Karpas-422 (cell line): ENCODE measurements around the gene ZDHHC7. TPM values are rescaled to one million over a fixed set of nuclear protein-coding genes. Genes with fewer than 3 reads are reported as not detected.
A peak's percentile ranks its signal among the peaks of the same experiment; 100 is the strongest.

Source experiments
- DNase-seq: peaks from one replicate; pipeline ENCODE4 v3.0.0-alpha.2; 2015
- H2AFZ ChIP-seq: fragments of 200-600 bp; sonication (generic); 2 replicates; pipeline ENCODE4 v1.6.1; 2014; ENCODE audit warnings: antibody characterized with exemption, low read length, mixed read lengths
- H3K27ac ChIP-seq: fragments of 200-600 bp; sonication (generic); 2 replicates; pipeline ENCODE4 v1.5.1; 2014; ENCODE audit warnings: mild to moderate bottlenecking, low read length, moderate library complexity
- H3K27me3 ChIP-seq: fragments of 200-600 bp; sonication (generic); 2 replicates; pipeline ENCODE4 v1.6.1; 2014; ENCODE audit warnings: low read length, mixed read lengths
- H3K36me3 ChIP-seq: fragments of 200-600 bp; sonication (generic); 2 replicates; pipeline ENCODE4 v1.6.1; 2014; ENCODE audit warnings: low read length, mixed read lengths; ENCODE audit not compliant: insufficient read depth
- H3K4me1 ChIP-seq: fragments of 200-600 bp; sonication (generic); 2 replicates; pipeline ENCODE4 v1.6.1; 2014; ENCODE audit warnings: mild to moderate bottlenecking, low read length, mixed read lengths
- H3K4me2 ChIP-seq: fragments of 200-600 bp; sonication (generic); 2 replicates; pipeline ENCODE4 v1.6.1; 2014; ENCODE audit warnings: low read length, low read depth, mild to moderate bottlenecking; ENCODE audit not compliant: poor library complexity, severe bottlenecking
- H3K4me3 ChIP-seq: fragments of 200-600 bp; sonication (generic); 2 replicates; pipeline ENCODE4 v1.5.1; 2014; ENCODE audit warnings: mild to moderate bottlenecking, antibody characterized with exemption, low read length, mixed read lengths
- H3K79me2 ChIP-seq: fragments of 200-600 bp; sonication (generic); 2 replicates; pipeline ENCODE4 v1.6.1; 2014; ENCODE audit warnings: mild to moderate bottlenecking, low read length, mixed read lengths
- H3K9ac ChIP-seq: fragments of 200-600 bp; sonication (generic); 2 replicates; pipeline ENCODE4 v1.6.0; 2014; ENCODE audit warnings: low read length
- H3K9me2 ChIP-seq: fragments of 200-600 bp; sonication (generic), shearing (Covaris generic); replicated peaks from 2 replicates; pipeline ENCODE4 v1.6.0; 2014; ENCODE audit warnings: mild to moderate bottlenecking, low read length, moderate library complexity; ENCODE audit not compliant: insufficient read depth
- H3K9me3 ChIP-seq: fragments of 300-700, 200-600 bp; sonication (generic); 2 replicates; pipeline ENCODE4 v1.6.1; 2014; ENCODE audit warnings: low read length, mixed read lengths
- H4K20me1 ChIP-seq: fragments of 200-600 bp; sonication (generic); 2 replicates; pipeline ENCODE4 v1.6.1; 2014; ENCODE audit warnings: mild to moderate bottlenecking, antibody characterized with exemption, low read length, low read depth; ENCODE audit not compliant: insufficient read depth
- total RNA-seq: library from RNA; depleted of rRNA; stranded (reverse); fragments of >200 nt; shearing (Covaris generic); gene quantifications from 2 replicates; pipeline ENCODE4 v1.2.3, GENCODE V29; 2014; ENCODE audit warnings: low replicate concordance

The ZDHHC7 gene
- total RNA-seq, 1 experiment from 2014 or later = 22.5 TPM

GRCh38 chr16:84957192-84957591, 54.1 kb downstream of the ZDHHC7 start:
- H3K9ac ChIP-seq = no peak overlapping the region
- no peaks in the 10 kb centered on the region for H3K36me3 ChIP-seq
- H4K20me1 ChIP-seq = no peaks in the 10 kb centered on the region
- H3K79me2 ChIP-seq = no peaks in the 10 kb centered on the region
- H3K4me3 ChIP-seq = no peak overlapping the region
- no peaks in the 10 kb centered on the region for H3K9me2 ChIP-seq
- H3K27me3 ChIP-seq = no peaks in the 10 kb centered on the region
- no peaks in the 10 kb centered on the region for H3K4me1 ChIP-seq
- no peaks in the 10 kb centered on the region for H3K9me3 ChIP-seq
- DNase-seq = no peak
- H3K27ac ChIP-seq = no peak overlapping the region
- no peak overlapping the region for H3K4me2 ChIP-seq
- no peak overlapping the region for H2AFZ ChIP-seq

- no peak for DNase-seq
- H3K9ac ChIP-seq = no peak overlapping the region
- no peaks in the 10 kb centered on the region for H3K9me2 ChIP-seq
- H2AFZ ChIP-seq = no peak overlapping the region
- H4K20me1 ChIP-seq = peaks cover 3% of the 10 kb centered on the region; the same call in 1 of the 2 replicates
- no peaks in the 10 kb centered on the region for H3K9me3 ChIP-seq
- no peak overlapping the region for H3K4me3 ChIP-seq
- H3K27ac ChIP-seq = no peak overlapping the region
- H3K4me1 ChIP-seq = no peaks in the 10 kb centered on the region
- no peak overlapping the region for H3K4me2 ChIP-seq
- H3K27me3 ChIP-seq = no peaks in the 10 kb centered on the region
- H3K36me3 ChIP-seq = no peaks in the 10 kb centered on the region
- no peaks in the 10 kb centered on the region for H3K79me2 ChIP-seq
Observed at GRCh38 chr16:84955427-84955826, 55.9 kb downstream of the ZDHHC7 start.

GRCh38 chr16:84953190-84953746, 58.1 kb downstream of the ZDHHC7 start:
- H3K9ac ChIP-seq = no peak overlapping the region
- H3K27me3 ChIP-seq = no peaks in the 10 kb centered on the region
- no peaks in the 10 kb centered on the region for H3K9me3 ChIP-seq
- no peak overlapping the region for H3K4me3 ChIP-seq
- H3K27ac ChIP-seq = no peak overlapping the region
- no peaks in the 10 kb centered on the region for H3K4me1 ChIP-seq
- no peak overlapping the region for H3K4me2 ChIP-seq
- no peak for DNase-seq
- H4K20me1 ChIP-seq = peaks cover 3% of the 10 kb centered on the region; the same call in 1 of the 2 replicates
- H3K36me3 ChIP-seq = no peaks in the 10 kb centered on the region
- H2AFZ ChIP-seq = no peak overlapping the region
- no peaks in the 10 kb centered on the region for H3K79me2 ChIP-seq
- H3K9me2 ChIP-seq = no peaks in the 10 kb centered on the region

- H3K27ac ChIP-seq = no peak overlapping the region
- no peak overlapping the region for H3K4me3 ChIP-seq
- no peaks in the 10 kb centered on the region for H3K36me3 ChIP-seq
- no peak overlapping the region for H3K9ac ChIP-seq
- no peaks in the 10 kb centered on the region for H3K79me2 ChIP-seq
- H3K9me2 ChIP-seq = no peaks in the 10 kb centered on the region
- H3K4me1 ChIP-seq = no peaks in the 10 kb centered on the region
- peaks cover 3% of the 10 kb centered on the region; the same call in 1 of the 2 replicates for H4K20me1 ChIP-seq
- H2AFZ ChIP-seq = no peak overlapping the region
- peak; percentile 91 for DNase-seq
- H3K27me3 ChIP-seq = no peaks in the 10 kb centered on the region
- H3K9me3 ChIP-seq = no peaks in the 10 kb centered on the region
- H3K4me2 ChIP-seq = no peak overlapping the region
Observed at GRCh38 chr16:84952335-84953189, 58.8 kb downstream of the ZDHHC7 start.

GRCh38 chr16:84950906-84951305, 60.4 kb downstream of the ZDHHC7 start:
- Histone ChIP-seq H3K4me2 (no peak overlapping the region), H3K27ac (no peak overlapping the region), H3K9me2 (no peaks in the 10 kb centered on the region), H3K79me2 (no peaks in the 10 kb centered on the region), H2AFZ (no peak overlapping the region), H4K20me1 (peaks cover 3% of the 10 kb centered on the region; the same call in 1 of the 2 replicates), H3K4me1 (no peaks in the 10 kb centered on the region), H3K9ac (no peak overlapping the region), H3K36me3 (no peaks in the 10 kb centered on the region), H3K9me3 (no peaks in the 10 kb centered on the region), H3K4me3 (no peak overlapping the region), H3K27me3 (no peaks in the 10 kb centered on the region)
- DNase-seq = peak; percentile 82

- no peaks in the 10 kb centered on the region for H3K4me1 ChIP-seq
- no peak overlapping the region for H3K27ac ChIP-seq
- H3K4me2 ChIP-seq = no peak overlapping the region
- DNase-seq = no peak
- H3K27me3 ChIP-seq = no peaks in the 10 kb centered on the region
- no peaks in the 10 kb centered on the region for H3K36me3 ChIP-seq
- no peak overlapping the region for H2AFZ ChIP-seq
- H3K4me3 ChIP-seq = no peak overlapping the region
- H3K79me2 ChIP-seq = no peaks in the 10 kb centered on the region
- peaks cover 3% of the 10 kb centered on the region; the same call in 1 of the 2 replicates for H4K20me1 ChIP-seq
- no peak overlapping the region for H3K9ac ChIP-seq
- no peaks in the 10 kb centered on the region for H3K9me3 ChIP-seq
- H3K9me2 ChIP-seq = no peaks in the 10 kb centered on the region
Observed at GRCh38 chr16:84949772-84950436, 61.4 kb downstream of the ZDHHC7 start.

- Histone ChIP-seq H3K79me2 (no peaks in the 10 kb centered on the region), H3K9me2 (no peaks in the 10 kb centered on the region), H4K20me1 (peaks cover 3% of the 10 kb centered on the region; the same call in 1 of the 2 replicates), H3K9ac (no peak overlapping the region), H2AFZ (no peak overlapping the region), H3K4me1 (no peaks in the 10 kb centered on the region), H3K27ac (no peak overlapping the region), H3K4me3 (no peak overlapping the region), H3K4me2 (no peak overlapping the region), H3K36me3 (no peaks in the 10 kb centered on the region), H3K27me3 (no peaks in the 10 kb centered on the region), H3K9me3 (no peaks in the 10 kb centered on the region)
- DNase-seq = no peak
Observed at GRCh38 chr16:84948851-84949610, 62.3 kb downstream of the ZDHHC7 start.
